ENCODE measurements around the gene ZNF263.

GRCh38 chr16:3292604-3293003 lies 9.3 kb downstream of the ZNF263 start:
- no peak for TF ChIP-seq CREB5 (CRISPR knock-in tag; IDR thresholded peaks at IDR 0.05; ENCODE audit: low read depth)
- no peak for TF ChIP-seq POU6F1 (CRISPR knock-in tag; IDR thresholded peaks at IDR 0.05; ENCODE audit: borderline replicate concordance, low read depth)
- no peak for TF ChIP-seq TCF4 (CRISPR knock-in tag; IDR thresholded peaks at IDR 0.05; ENCODE audit: borderline replicate concordance)
- TF ChIP-seq ZNF8 (CRISPR knock-in tag; IDR thresholded peaks at IDR 0.05) = no peak
- TF ChIP-seq CSRNP3 (CRISPR knock-in tag; IDR thresholded peaks at IDR 0.05) = no peak
- no peak for TF ChIP-seq CSDC2 (CRISPR knock-in tag; IDR thresholded peaks at IDR 0.05)
- TF ChIP-seq PPARA (CRISPR knock-in tag; IDR thresholded peaks at IDR 0.05; ENCODE audit: borderline replicate concordance) = no peak
- no peak for TF ChIP-seq PATZ1 (CRISPR knock-in tag; IDR thresholded peaks at IDR 0.05; ENCODE audit: borderline replicate concordance)
- TF ChIP-seq SNAI2 (CRISPR knock-in tag; IDR thresholded peaks at IDR 0.05) = no peak
- no peak for TF ChIP-seq ZFP30 (CRISPR knock-in tag; IDR thresholded peaks at IDR 0.05)
- TF ChIP-seq ZFP3 (CRISPR knock-in tag; IDR thresholded peaks at IDR 0.05) = no peak
- no peak for TF ChIP-seq ESRRG (CRISPR knock-in tag; IDR thresholded peaks at IDR 0.05)
